Mucosa of stomach (tissue), 1 donor: Measurements from ENCODE around the gene TOM1L2.

Experiments
- H3K27me3 ChIP-seq: one replicate; pipeline ENCODE4 v1.7.0; 2013; ENCODE audit warnings: mild to moderate bottlenecking, low read length; ENCODE audit not compliant: control insufficient read depth, insufficient read depth
- H3K36me3 ChIP-seq: one replicate; pipeline ENCODE4 v1.7.0; 2013; ENCODE audit warnings: low read length; ENCODE audit not compliant: control insufficient read depth, insufficient read depth
- H3K4me1 ChIP-seq: one replicate; pipeline ENCODE4 v1.7.0; 2013; ENCODE audit warnings: mild to moderate bottlenecking, low read length; ENCODE audit not compliant: control insufficient read depth, insufficient read depth
- H3K4me3 ChIP-seq: one replicate; pipeline ENCODE4 v1.7.0; 2013; ENCODE audit warnings: low read length
- H3K9ac ChIP-seq: one replicate; pipeline ENCODE4 v1.7.0; 2013; ENCODE audit warnings: mild to moderate bottlenecking, low read length, moderate library complexity
- H3K9me3 ChIP-seq: one replicate; pipeline ENCODE4 v1.7.0; 2013; ENCODE audit warnings: mild to moderate bottlenecking, low read length, moderate library complexity; ENCODE audit not compliant: control insufficient read depth
- donor health status: Pancreatic carcinoma.

Gene TOM1L2

DNA sequence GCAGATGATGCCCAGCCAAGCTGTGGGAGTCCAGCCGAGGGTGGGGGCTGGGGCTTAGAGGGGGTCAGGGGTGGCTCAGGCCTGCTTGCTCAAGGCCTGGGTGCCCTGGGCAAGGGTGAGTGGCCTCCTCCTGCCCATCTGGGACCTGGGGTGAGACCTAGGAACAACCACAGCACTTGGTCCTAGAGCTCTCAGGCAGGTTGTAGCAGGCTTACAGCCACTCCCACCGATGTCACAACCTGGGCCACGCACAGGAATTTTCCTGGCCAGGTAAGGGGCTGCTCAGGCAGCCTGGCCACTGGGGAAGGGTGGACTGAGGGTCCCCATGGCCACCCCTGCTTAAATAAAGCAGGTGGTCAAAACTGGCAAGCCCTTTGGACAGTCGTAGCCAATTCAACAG is 129.1 kb downstream of the TOM1L2 start:
- no peak overlapping the region for H3K9ac ChIP-seq
- H3K4me1 ChIP-seq, result peaks cover 43% of the 10 kb centered on the region
- H3K27me3 ChIP-seq, result no peaks in the 10 kb centered on the region
- no peaks in the 10 kb centered on the region for H3K36me3 ChIP-seq
- H3K9me3 ChIP-seq, result no peaks in the 10 kb centered on the region
- no peak overlapping the region for H3K4me3 ChIP-seq

DNA sequence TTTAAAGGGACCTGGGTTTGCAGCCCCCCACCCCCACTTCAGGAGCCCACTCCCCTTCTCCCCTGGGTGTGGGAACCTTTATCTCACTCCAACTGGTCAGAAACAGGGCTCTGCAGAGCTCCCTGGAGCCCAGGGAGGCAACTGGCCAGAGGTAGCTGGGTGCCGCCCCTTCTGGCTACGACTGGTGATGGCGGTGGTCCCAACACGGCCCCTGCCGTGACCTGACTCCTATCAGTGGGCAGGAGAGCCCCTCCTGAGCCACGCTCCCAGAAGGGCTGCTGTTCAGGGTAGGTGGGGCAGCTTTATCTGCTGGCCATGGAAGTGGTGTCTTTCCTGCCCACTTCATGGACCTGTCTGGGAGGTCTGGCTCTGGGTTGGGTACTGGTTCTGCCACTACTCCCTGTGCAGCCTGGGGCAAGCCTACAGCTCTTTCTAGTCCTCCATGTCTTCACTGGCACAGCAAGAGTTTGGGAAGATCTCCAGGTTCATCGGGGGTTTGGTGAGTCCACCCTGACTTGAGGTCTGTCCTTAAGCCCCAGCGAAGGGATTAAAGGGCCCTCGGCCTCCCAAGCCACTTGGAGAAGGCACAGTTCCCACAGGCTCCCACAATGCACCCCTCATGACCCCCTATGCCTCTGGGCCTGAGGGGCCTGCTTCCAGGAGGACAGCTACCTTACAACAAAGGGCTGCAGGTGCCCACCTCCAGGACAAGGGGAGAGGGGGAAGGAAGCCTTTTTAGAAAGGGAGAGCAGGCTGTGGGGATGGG is 129.9 kb downstream of the TOM1L2 start:
- H3K4me1 ChIP-seq, result peaks cover 49% of the 10 kb centered on the region
- H3K9ac ChIP-seq, result no peak overlapping the region
- H3K4me3 ChIP-seq, result no peak overlapping the region
- H3K27me3 ChIP-seq, result no peaks in the 10 kb centered on the region
- H3K36me3 ChIP-seq, result no peaks in the 10 kb centered on the region
- H3K9me3 ChIP-seq, result no peaks in the 10 kb centered on the region

DNA sequence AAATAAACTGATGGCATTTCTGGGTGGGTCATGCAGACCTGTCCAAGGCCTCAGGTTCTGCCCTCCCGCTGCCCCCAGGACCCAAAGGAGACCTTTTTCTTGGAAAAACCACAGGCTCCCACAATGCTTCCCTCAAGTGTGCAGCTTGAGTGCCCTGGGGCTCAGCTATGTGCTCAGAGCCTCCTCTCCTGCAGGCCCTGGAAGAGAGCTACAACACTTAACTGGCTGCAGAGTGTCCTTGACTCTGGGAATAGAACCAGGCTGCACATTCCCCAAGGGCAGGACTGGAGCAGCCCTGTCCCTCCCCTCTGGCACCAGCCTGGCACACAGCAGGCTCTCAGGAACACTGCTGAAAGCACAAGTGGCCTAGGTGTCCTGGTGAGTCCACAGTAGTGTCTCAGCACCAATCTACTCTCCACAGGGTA is 130.6 kb downstream of the TOM1L2 start:
- Histone ChIP-seq H3K27me3 (no peaks in the 10 kb centered on the region), H3K9ac (no peak overlapping the region), H3K4me1 (peaks cover 50% of the 10 kb centered on the region), H3K9me3 (no peaks in the 10 kb centered on the region), H3K36me3 (no peaks in the 10 kb centered on the region), H3K4me3 (no peak overlapping the region)

DNA sequence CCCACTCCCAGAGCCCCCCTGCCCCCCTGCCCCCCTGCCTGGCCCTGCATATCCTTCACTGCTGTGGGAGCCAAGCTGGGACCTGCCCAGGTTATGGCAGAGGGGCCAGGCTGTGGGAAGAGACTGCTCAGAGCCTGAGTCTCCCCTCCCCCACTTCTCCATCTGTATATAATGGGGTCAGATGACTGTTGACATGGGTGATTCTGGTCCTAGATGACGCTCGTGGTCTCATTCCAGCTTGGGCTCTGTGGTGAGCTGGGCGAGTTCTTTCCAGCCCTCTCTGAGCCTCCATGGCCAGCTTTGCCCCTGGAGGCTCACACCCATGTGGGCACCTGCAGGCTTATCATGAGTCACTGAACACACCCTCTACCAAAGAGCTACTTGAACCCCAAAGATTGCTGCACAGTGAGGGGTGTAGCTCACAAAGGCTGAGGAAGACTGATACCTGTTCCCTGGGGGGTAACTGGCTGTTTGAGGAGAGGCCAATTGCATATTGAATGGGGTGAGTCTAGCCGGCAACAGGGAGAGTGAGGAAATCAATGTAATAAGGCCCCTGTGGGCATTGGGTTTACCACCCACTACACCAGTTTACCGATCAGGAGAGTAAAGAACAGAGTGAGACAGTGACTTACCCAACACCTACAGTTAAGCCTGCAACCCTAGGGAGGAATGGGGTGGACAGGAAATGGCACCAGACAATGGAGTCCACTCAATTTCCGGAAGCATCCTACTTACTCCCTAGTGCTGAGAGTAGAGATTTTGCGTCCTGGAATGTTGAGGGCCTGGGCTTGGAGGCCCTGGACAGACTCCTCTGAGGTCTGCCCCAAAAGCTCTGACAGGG is 131.2 kb downstream of the TOM1L2 start:
- peaks cover 50% of the 10 kb centered on the region for H3K4me1 ChIP-seq

DNA sequence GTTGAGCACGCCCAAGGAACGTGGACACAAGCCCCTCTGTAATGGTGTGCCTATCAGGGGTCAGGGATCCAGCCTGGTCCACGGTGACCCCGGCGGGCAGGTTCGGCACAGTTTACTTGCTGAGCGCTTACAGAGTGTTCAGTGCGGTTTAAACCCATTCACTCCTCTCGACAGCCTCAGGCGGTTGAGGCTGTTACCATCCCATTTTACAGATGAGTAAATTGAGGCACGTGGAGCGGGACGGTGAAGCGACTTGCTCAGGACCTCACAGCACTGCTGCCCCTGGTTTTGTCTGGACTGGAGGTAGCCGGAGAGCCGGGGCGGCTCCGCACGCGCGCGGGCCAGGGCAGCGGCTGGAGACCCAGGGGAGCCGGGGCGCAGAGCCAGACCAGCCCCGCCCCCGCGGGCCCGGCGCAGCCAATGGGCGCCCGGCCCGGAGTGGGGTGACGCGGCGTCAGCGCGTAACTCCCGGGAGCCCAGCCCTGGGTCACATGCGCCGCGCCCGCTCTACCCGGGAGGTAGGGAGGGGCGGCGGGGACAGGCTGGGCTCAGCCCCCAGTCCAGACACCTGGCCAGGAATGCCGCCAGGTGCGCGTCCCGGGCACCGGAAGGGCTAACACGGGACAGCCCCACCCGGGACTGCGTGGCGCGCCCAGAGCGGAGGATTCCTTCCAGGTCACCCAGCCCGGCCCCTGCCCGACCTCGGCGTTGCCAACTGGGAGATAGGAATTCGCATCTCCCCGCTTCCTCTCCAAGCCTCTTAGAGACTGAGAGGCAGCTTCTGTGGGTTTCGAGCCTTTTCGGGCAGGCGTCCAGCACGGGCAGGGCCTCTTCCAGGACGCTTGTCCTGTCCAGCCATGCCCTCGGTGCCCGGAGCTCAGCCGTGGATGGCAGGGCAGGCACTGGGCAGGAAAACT is 132.2 kb downstream of the TOM1L2 start:
- Histone ChIP-seq H3K27me3 (no peaks in the 10 kb centered on the region), H3K4me1 (peaks cover 59% of the 10 kb centered on the region), H3K4me3 (peak overlapping the region; percentile 20), H3K36me3 (no peaks in the 10 kb centered on the region), H3K9me3 (no peaks in the 10 kb centered on the region), H3K9ac (peak overlapping the region; percentile 70)

More for the DNA sequence above, 131.2 kb downstream of the TOM1L2 start:
- H3K27me3 ChIP-seq, result no peaks in the 10 kb centered on the region
- no peaks in the 10 kb centered on the region for H3K36me3 ChIP-seq
- H3K9ac ChIP-seq, result peak overlapping the region; percentile 70
- H3K4me3 ChIP-seq, result no peak overlapping the region
- H3K9me3 ChIP-seq, result no peaks in the 10 kb centered on the region

DNA sequence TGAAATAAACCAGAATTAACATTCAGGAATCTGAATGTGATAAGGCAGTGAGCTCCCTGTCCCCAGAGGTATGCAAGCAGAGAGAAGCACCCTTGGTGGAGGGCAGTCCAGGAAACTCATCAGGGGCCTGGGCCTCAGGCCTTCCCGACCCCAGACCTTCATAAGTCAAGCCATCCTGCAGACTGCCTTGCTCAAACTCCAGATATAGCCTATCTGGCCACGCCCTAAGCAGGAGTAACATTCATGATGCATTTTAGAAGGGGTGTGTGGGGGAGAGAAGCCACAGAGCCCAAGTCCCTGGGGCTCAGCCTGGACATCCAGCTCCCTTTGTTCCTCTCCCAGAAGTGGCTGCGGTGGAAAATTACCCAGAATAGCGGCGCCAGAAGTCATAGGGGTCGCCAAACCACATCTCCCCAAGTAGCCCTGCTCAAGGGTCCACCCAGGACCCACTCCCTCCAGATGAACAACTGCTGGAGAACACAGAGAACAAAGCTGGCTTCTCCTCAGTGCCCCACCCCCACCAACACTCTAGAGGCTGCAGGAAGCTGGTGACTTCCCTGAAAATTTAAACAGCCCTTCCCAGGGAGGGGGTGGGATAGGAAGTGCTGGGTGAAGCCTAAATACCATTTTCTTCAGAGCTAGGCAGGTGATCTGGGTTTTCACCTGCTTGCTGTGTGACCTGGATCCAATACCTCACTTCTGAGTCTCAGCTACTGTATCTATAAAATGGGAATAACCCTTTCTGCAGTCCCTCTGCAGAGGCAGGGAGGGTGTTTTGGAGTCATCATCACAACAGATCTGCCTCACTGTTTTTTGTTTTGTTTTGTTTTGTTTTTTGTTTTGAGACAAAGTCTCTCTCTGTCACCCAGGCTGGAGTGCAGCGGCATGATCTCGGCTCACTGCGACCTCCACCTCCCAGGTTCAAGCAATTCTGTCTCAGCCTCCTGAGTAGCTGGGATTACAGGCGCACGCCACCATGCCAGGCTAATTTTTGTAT is 133.9 kb downstream of the TOM1L2 start:
- H3K9ac ChIP-seq, result peak overlapping the region; percentile 92
- H3K4me1 ChIP-seq, result peaks cover 63% of the 10 kb centered on the region

DNA sequence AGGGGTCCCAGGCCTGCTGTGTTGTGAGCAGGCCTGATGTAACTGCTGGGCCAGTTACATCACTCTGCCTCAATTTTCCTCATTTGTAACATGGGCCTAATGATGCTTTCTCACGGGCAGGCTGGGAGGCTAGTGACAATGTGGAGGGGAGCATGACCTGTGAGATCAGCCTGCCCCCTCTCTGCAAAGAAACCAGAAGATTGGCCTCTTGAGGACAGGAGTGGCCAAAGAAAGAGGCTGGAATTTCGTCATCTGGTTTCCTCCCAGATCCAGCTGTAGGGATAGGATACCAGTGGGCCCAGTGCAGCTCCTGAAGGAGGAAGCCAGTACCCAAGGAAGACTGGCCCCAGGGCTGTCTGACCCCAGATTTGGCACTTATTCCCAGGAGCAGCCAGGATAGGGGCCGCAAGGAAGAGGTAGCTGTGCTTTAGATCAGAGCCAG is 134.8 kb downstream of the TOM1L2 start:
- Histone ChIP-seq H3K9ac (peak overlapping the region; percentile 92), H3K27me3 (no peaks in the 10 kb centered on the region), H3K4me3 (peak overlapping the region; percentile 39), H3K9me3 (no peaks in the 10 kb centered on the region), H3K36me3 (no peaks in the 10 kb centered on the region), H3K4me1 (peaks cover 61% of the 10 kb centered on the region)

More for the DNA sequence above, 133.9 kb downstream of the TOM1L2 start:
- Histone ChIP-seq H3K27me3 (no peaks in the 10 kb centered on the region), H3K4me3 (no peak overlapping the region), H3K36me3 (no peaks in the 10 kb centered on the region), H3K9me3 (no peaks in the 10 kb centered on the region)

DNA sequence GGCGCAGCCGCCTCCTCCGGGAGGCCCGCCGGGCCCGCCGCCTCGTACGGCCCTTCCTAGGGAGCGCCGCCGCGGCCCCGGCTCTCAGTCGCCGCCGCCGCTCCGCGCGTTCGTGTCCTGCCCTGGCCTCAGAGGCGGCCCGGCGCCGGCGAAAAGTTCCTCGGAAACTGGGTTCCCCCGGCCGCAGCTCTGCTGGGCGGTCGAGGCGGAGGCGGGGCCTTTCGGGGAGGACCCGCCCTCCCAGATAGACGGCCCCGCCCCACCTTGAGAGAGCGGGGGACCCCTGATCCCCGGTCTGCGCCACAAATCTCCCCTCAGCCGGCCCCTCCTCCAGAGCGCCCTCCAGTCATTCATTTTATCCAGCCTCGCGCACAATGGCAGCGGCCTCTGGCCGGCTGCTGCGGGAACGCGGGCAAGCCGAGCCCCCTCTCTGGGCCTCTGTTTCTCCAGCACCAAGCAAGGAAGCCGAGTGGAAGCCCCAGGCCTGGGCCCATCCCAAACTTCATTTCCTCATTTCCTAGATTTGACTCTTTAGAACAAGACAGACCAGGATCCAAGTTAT is 135.3 kb downstream of the TOM1L2 start, which contains the start of gene SREBF1:
Gene SREBF1 (minus strand): TSS at position 169 of the 562 bp plus-strand sequence. CDS start 169 bp downstream, outside the sequence.
- no peaks in the 10 kb centered on the region for H3K36me3 ChIP-seq
- peak within 1 kb of the TSS; percentile 92 for H3K9ac ChIP-seq
- H3K4me1 ChIP-seq, result peaks cover 58% of the 10 kb centered on the region
- H3K4me3 ChIP-seq, result peak within 1 kb of the TSS; percentile 39
- no peaks in the 10 kb centered on the region for H3K9me3 ChIP-seq
- H3K27me3 ChIP-seq, result no peaks in the 10 kb centered on the region

DNA sequence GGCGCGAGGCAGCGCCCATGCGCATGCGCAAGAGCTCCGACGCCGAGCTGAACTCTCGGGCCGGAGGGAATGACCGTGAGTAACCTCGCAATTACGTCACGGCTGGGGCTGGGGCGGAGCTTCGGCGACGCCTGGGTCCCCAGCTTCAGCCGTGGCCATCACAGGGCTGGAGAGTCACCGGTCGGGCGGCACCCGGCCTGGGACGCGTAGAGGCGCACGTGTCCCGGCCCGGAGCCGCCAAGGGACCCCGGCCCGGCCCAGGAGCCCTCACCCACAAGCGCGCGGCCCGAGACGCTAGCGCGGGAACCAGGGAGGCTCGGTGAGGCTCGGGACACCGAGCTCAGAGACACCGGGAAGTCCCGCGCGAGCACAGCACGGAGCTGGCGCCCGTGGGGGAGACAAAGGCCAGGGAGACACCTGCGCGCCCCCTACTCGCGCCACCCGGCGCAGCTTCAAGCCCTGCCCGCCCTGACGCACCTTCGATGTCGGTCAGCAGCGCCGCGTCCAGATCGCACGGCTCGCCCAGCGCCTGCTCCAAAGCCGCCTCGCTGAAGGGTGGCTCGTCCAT is 135.9 kb downstream of the TOM1L2 start:
- peaks cover 52% of the 10 kb centered on the region for H3K4me1 ChIP-seq
- no peaks in the 10 kb centered on the region for H3K27me3 ChIP-seq
- H3K36me3 ChIP-seq, result no peaks in the 10 kb centered on the region
- no peaks in the 10 kb centered on the region for H3K9me3 ChIP-seq
- H3K9ac ChIP-seq, result peak overlapping the region; percentile 92
- H3K4me3 ChIP-seq, result peak overlapping the region; percentile 39

DNA sequence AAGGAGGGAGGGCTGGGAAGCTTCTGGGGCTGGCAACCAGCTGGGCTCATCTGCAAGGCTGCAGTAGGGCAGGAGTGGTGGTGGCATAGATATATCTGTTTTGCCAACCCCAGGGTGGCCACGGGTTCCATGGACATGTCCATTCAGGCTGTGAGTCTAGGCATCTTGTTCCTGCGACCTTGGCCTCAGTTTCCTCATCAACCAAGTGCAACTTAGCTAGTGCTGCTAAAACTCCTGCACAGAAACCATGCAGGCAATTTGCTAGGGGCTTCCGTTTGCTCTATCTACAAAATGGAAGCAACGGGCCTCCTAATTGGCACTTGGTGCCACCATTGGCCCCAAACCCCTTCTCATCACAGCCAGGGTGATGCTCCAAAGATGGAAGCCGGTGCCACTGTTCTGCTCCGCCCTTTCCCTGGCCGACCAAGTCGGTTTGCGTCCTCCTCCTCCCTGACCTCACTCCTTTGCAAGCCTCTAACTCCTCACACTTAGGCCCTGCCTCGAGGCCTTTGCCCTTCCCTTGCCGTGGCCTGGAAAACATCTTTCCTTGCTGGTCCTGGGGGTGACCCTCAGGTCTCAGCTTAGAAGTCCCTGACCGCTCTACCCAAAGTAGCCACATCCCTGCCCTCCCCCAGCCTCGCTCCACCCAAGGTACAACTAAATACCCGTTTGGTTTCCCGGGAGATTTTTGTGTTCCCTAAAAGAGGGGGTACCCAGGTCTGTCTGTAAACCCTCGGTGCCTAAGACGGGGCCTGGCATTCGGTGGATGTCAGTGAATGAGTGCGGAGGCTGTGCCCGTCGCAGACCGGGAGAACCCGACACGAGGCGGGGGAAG is 136.6 kb downstream of the TOM1L2 start:
- peaks cover 51% of the 10 kb centered on the region for H3K4me1 ChIP-seq
- H3K9me3 ChIP-seq, result no peaks in the 10 kb centered on the region
- H3K36me3 ChIP-seq, result no peaks in the 10 kb centered on the region
- no peaks in the 10 kb centered on the region for H3K27me3 ChIP-seq
- H3K9ac ChIP-seq, result peak overlapping the region; percentile 92
- no peak overlapping the region for H3K4me3 ChIP-seq
